ENCODE measurements around the gene MLLT10.

MLLT10 gene

DNA sequence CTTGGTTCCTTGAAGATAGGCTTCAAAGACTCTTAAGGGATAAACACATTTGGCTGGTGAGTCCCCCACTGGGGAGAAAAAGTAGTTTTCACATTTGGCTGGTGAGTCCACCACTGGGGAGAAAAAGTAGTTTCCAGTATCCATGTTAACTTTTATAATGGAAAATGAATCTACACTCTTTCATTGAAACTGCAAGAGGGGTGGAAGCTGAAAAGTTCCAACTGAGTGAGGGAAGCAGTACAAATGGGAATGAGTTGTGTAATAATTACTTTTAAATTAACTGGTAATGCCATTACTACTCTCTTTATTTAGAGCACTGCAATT is 153.9 kb downstream of the MLLT10 start:
- no peaks in the 10 kb centered on the region for H3K27me3 ChIP-seq (ENCODE audit: control insufficient read depth, insufficient read depth, low read length)
- H3K36me3 ChIP-seq (ENCODE audit: control insufficient read depth, insufficient read depth, low read length): 0 out of 2 replicates have a peak, but pooled peaks cover 2% of the 10 kb centered on the region
- H3K27ac ChIP-seq (ENCODE audit: low read depth, low read length): no peak overlapping the region
- no peaks in the 10 kb centered on the region for H3K4me1 ChIP-seq (ENCODE audit: control insufficient read depth, insufficient read depth, low read length)
- no peaks in the 10 kb centered on the region for H3K9me3 ChIP-seq (ENCODE audit: control insufficient read depth, insufficient read depth, low read depth, low read length)
- H3K4me3 ChIP-seq (ENCODE audit: low read depth, low read length): no peak overlapping the region
- H3K9ac ChIP-seq (ENCODE audit: low read length): no peak overlapping the region

GRCh38 chr10:21688870-21689269 is 154.8 kb downstream of the MLLT10 start:
- Histone ChIP-seq H3K27ac (ENCODE audit: low read depth, low read length) (no peak overlapping the region), H3K4me3 (ENCODE audit: low read depth, low read length) (no peak overlapping the region), H3K27me3 (ENCODE audit: control insufficient read depth, insufficient read depth, low read length) (no peaks in the 10 kb centered on the region), H3K9ac (ENCODE audit: low read length) (no peak overlapping the region), H3K4me1 (ENCODE audit: control insufficient read depth, insufficient read depth, low read length) (no peaks in the 10 kb centered on the region), H3K36me3 (ENCODE audit: control insufficient read depth, insufficient read depth, low read length) (0 out of 2 replicates have a peak, but pooled peaks cover 2% of the 10 kb centered on the region), H3K9me3 (ENCODE audit: control insufficient read depth, insufficient read depth, low read depth, low read length) (no peaks in the 10 kb centered on the region)

DNA sequence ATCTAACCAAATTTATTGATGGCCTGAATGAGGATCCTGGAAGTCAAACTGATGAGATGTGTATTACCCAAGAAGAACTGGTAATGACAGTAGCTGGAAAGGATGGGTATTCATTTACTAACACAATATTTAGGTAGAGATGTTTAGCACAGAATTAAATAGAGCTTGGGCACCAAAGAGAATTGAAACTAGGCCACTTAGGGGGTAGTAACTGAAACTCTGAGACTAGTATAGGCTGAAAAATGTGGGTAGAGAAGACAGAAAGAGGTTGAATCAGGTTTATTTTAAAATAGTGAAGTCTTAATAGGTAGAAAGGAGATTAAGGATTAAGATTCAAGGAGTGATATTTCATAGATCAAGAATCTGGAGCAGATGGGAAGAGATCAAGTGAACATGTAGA is 155.8 kb downstream of the MLLT10 start:
- Histone ChIP-seq H3K36me3 (ENCODE audit: control insufficient read depth, insufficient read depth, low read length) (0 out of 2 replicates have a peak, but pooled peaks cover 4% of the 10 kb centered on the region), H3K4me3 (ENCODE audit: low read depth, low read length) (no peak overlapping the region), H3K27me3 (ENCODE audit: control insufficient read depth, insufficient read depth, low read length) (no peaks in the 10 kb centered on the region), H3K9me3 (ENCODE audit: control insufficient read depth, insufficient read depth, low read depth, low read length) (no peaks in the 10 kb centered on the region), H3K9ac (ENCODE audit: low read length) (no peak overlapping the region), H3K4me1 (ENCODE audit: control insufficient read depth, insufficient read depth, low read length) (no peaks in the 10 kb centered on the region), H3K27ac (ENCODE audit: low read depth, low read length) (no peak overlapping the region)

GRCh38 chr10:21692916-21693315 is 158.9 kb downstream of the MLLT10 start:
- peaks cover 8% of the 10 kb centered on the region; the same call in 1 of the 2 replicates for H3K36me3 ChIP-seq (ENCODE audit: control insufficient read depth, insufficient read depth, low read length)
- H3K4me1 ChIP-seq (ENCODE audit: control insufficient read depth, insufficient read depth, low read length): no peaks in the 10 kb centered on the region
- H3K27me3 ChIP-seq (ENCODE audit: control insufficient read depth, insufficient read depth, low read length): no peaks in the 10 kb centered on the region
- no peak overlapping the region for H3K4me3 ChIP-seq (ENCODE audit: low read depth, low read length)
- H3K27ac ChIP-seq (ENCODE audit: low read depth, low read length): no peak overlapping the region
- H3K9me3 ChIP-seq (ENCODE audit: control insufficient read depth, insufficient read depth, low read depth, low read length): no peaks in the 10 kb centered on the region
- no peak overlapping the region for H3K9ac ChIP-seq (ENCODE audit: low read length)

GRCh38 chr10:21693418-21693817 is 159.4 kb downstream of the MLLT10 start:
- Histone ChIP-seq H3K27me3 (ENCODE audit: control insufficient read depth, insufficient read depth, low read length) (no peaks in the 10 kb centered on the region), H3K27ac (ENCODE audit: low read depth, low read length) (no peak overlapping the region), H3K4me3 (ENCODE audit: low read depth, low read length) (no peak overlapping the region), H3K9me3 (ENCODE audit: control insufficient read depth, insufficient read depth, low read depth, low read length) (0 out of 2 replicates have a peak, but pooled peaks cover 3% of the 10 kb centered on the region), H3K4me1 (ENCODE audit: control insufficient read depth, insufficient read depth, low read length) (no peaks in the 10 kb centered on the region), H3K9ac (ENCODE audit: low read length) (no peak overlapping the region), H3K36me3 (ENCODE audit: control insufficient read depth, insufficient read depth, low read length) (peaks cover 13% of the 10 kb centered on the region; the same call in 1 of the 2 replicates)

- no peak overlapping the region for H3K9ac ChIP-seq (ENCODE audit: low read length)
- H3K27me3 ChIP-seq (ENCODE audit: control insufficient read depth, insufficient read depth, low read length): no peaks in the 10 kb centered on the region
- no peak overlapping the region for H3K4me3 ChIP-seq (ENCODE audit: low read depth, low read length)
- no peak overlapping the region for H3K27ac ChIP-seq (ENCODE audit: low read depth, low read length)
- peaks cover 13% of the 10 kb centered on the region; the same call in 1 of the 2 replicates for H3K9me3 ChIP-seq (ENCODE audit: control insufficient read depth, insufficient read depth, low read depth, low read length)
- H3K4me1 ChIP-seq (ENCODE audit: control insufficient read depth, insufficient read depth, low read length): no peaks in the 10 kb centered on the region
- peaks cover 13% of the 10 kb centered on the region; the same call in 1 of the 2 replicates for H3K36me3 ChIP-seq (ENCODE audit: control insufficient read depth, insufficient read depth, low read length)
Measured at GRCh38 chr10:21694631-21695030, 160.6 kb downstream of the MLLT10 start.

DNA sequence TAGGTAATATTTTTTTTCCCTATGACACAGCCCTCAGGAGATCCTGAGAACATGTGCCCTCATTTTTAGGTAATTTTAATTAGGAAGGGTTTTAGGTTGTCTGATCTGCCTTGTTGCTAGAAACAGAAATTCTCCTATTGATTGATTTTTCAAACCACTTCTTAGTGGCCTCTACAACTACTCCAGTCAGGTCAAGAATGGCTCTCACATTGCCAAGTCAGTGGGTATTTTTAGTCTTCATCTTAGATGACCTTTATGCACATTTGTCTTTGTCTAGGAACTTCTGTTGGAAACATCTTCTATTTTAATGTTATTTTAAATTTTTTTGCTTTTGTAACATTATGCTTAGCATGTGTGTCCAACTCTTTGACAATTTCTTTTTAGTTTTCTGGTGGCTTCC is 162.3 kb downstream of the MLLT10 start:
- H3K9ac ChIP-seq (ENCODE audit: low read length): no peak overlapping the region
- H3K36me3 ChIP-seq (ENCODE audit: control insufficient read depth, insufficient read depth, low read length): peaks cover 13% of the 10 kb centered on the region; the same call in 1 of the 2 replicates
- H3K27ac ChIP-seq (ENCODE audit: low read depth, low read length): no peak overlapping the region
- no peaks in the 10 kb centered on the region for H3K4me1 ChIP-seq (ENCODE audit: control insufficient read depth, insufficient read depth, low read length)
- peaks cover 18% of the 10 kb centered on the region; the same call in 1 of the 2 replicates for H3K9me3 ChIP-seq (ENCODE audit: control insufficient read depth, insufficient read depth, low read depth, low read length)
- H3K4me3 ChIP-seq (ENCODE audit: low read depth, low read length): no peak overlapping the region
- no peaks in the 10 kb centered on the region for H3K27me3 ChIP-seq (ENCODE audit: control insufficient read depth, insufficient read depth, low read length)

- peaks cover 18% of the 10 kb centered on the region; the same call in 1 of the 2 replicates for H3K9me3 ChIP-seq (ENCODE audit: control insufficient read depth, insufficient read depth, low read depth, low read length)
- H3K36me3 ChIP-seq (ENCODE audit: control insufficient read depth, insufficient read depth, low read length): peaks cover 12% of the 10 kb centered on the region; the same call in 1 of the 2 replicates
- no peak overlapping the region for H3K9ac ChIP-seq (ENCODE audit: low read length)
- no peaks in the 10 kb centered on the region for H3K27me3 ChIP-seq (ENCODE audit: control insufficient read depth, insufficient read depth, low read length)
- no peaks in the 10 kb centered on the region for H3K4me1 ChIP-seq (ENCODE audit: control insufficient read depth, insufficient read depth, low read length)
- no peak overlapping the region for H3K27ac ChIP-seq (ENCODE audit: low read depth, low read length)
- H3K4me3 ChIP-seq (ENCODE audit: low read depth, low read length): no peak overlapping the region
Measured at GRCh38 chr10:21699575-21699974, 165.5 kb downstream of the MLLT10 start.

- Histone ChIP-seq H3K4me1 (ENCODE audit: control insufficient read depth, insufficient read depth, low read length) (no peaks in the 10 kb centered on the region), H3K36me3 (ENCODE audit: control insufficient read depth, insufficient read depth, low read length) (peaks cover 19% of the 10 kb centered on the region; the same call in 1 of the 2 replicates), H3K27me3 (ENCODE audit: control insufficient read depth, insufficient read depth, low read length) (no peaks in the 10 kb centered on the region), H3K27ac (ENCODE audit: low read depth, low read length) (no peak overlapping the region), H3K9ac (ENCODE audit: low read length) (no peak overlapping the region), H3K4me3 (ENCODE audit: low read depth, low read length) (no peak overlapping the region), H3K9me3 (ENCODE audit: control insufficient read depth, insufficient read depth, low read depth, low read length) (peaks cover 18% of the 10 kb centered on the region; the same call in 1 of the 2 replicates)
Measured at GRCh38 chr10:21700474-21700873, 166.4 kb downstream of the MLLT10 start.

DNA sequence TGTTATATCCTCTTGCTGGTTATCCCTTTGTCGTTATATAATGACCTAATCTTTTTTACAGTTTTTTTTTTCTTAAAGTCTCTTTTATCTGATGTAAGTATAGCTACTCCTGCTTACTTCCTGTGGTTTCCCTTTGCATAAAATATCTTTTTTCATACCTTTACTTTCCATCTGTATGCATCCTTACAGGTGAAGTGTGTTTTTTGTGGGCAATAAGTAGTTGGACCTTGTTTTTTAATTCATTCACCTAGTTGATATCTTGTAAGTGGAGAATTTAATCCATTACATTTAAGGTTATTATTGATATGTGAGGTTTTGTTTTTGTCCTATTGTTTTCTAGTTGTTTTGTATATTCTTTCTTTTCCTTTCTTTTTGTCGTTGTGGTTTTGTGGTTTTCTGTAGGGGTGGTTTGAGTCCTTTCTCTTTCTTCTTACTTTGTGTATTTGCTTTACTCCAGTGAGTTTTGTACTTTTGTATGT is 168.6 kb downstream of the MLLT10 start:
- H3K27me3 ChIP-seq (ENCODE audit: control insufficient read depth, insufficient read depth, low read length): no peaks in the 10 kb centered on the region
- no peaks in the 10 kb centered on the region for H3K4me1 ChIP-seq (ENCODE audit: control insufficient read depth, insufficient read depth, low read length)
- H3K9ac ChIP-seq (ENCODE audit: low read length): no peak overlapping the region
- peaks cover 17% of the 10 kb centered on the region; the same call in 1 of the 2 replicates for H3K36me3 ChIP-seq (ENCODE audit: control insufficient read depth, insufficient read depth, low read length)
- H3K27ac ChIP-seq (ENCODE audit: low read depth, low read length): no peak overlapping the region
- H3K9me3 ChIP-seq (ENCODE audit: control insufficient read depth, insufficient read depth, low read depth, low read length): peaks cover 18% of the 10 kb centered on the region; the same call in 1 of the 2 replicates
- no peak overlapping the region for H3K4me3 ChIP-seq (ENCODE audit: low read depth, low read length)

- no peak overlapping the region for H3K4me3 ChIP-seq (ENCODE audit: low read depth, low read length)
- H3K9ac ChIP-seq (ENCODE audit: low read length): no peak overlapping the region
- no peak overlapping the region for H3K27ac ChIP-seq (ENCODE audit: low read depth, low read length)
- no peaks in the 10 kb centered on the region for H3K4me1 ChIP-seq (ENCODE audit: control insufficient read depth, insufficient read depth, low read length)
- H3K36me3 ChIP-seq (ENCODE audit: control insufficient read depth, insufficient read depth, low read length): 0 out of 2 replicates have a peak, but pooled peaks cover 9% of the 10 kb centered on the region
- H3K9me3 ChIP-seq (ENCODE audit: control insufficient read depth, insufficient read depth, low read depth, low read length): peaks cover under 1% of the 10 kb centered on the region; the same call in 1 of the 2 replicates
- no peaks in the 10 kb centered on the region for H3K27me3 ChIP-seq (ENCODE audit: control insufficient read depth, insufficient read depth, low read length)
Measured at GRCh38 chr10:21705142-21705827, 171.3 kb downstream of the MLLT10 start.
